ENCODE results near the gene TPD52L1. TPM values are rescaled to one million over a fixed set of nuclear protein-coding genes. Genes with fewer than 3 reads are reported as not detected.

TPD52L1 gene
- total and polyA plus RNA-seq, 2 of the 13 experiments (the other 11 are each of a cell fraction or from before 2014, with no cell fraction given): 0.49 to 0.53 TPM

- ATAC-seq: no peak
- H3K27ac ChIP-seq (ENCODE audit: extremely low read length, insufficient read depth, low read length): no peak overlapping the region
- no peaks in the 10 kb centered on the region for H3K27me3 ChIP-seq (ENCODE audit: control insufficient read depth in 1 of 2, insufficient read depth in 2 of 2, low read length in 2 of 2)
- no peak for DNase-seq (ENCODE audit: low spot score)
- H3K4me3 ChIP-seq (replicated peaks in 1 of 3; ENCODE audit: insufficient read depth in 1 of 3, low read depth in 2 of 3, low read length in 3 of 3): no peak overlapping the region
- no peaks in the 10 kb centered on the region for H4K20me1 ChIP-seq (ENCODE audit: insufficient read depth, low read length)
- ChIA-PET POLR2A (no interaction called here), CTCF (ENCODE audit: low intra/inter-chr PET ratio, low total read pairs) (no interaction called here)
- no peak for FAIRE-seq
- 23% methylated on average over 6 of the region's 6 CpGs for WGBS (ENCODE audit: low lambda C conversion rate)
- no peak overlapping the region for H3K4me2 ChIP-seq (ENCODE audit: low read depth, low read length)
- in situ Hi-C loops (cut with HindIII; ENCODE audit: extremely low pct_ligation_motif_present, low pct_unique_long_range_greater_than_20kb) (no loop called here), intact Hi-C loops (cut with micrococcal nuclease; ENCODE audit: unreplicated experiment) (loop anchor here (10.0 kb wide), 1 partner anchor 566 kb away; no protein-coding TSS in a partner anchor)
- no peaks in the 10 kb centered on the region for H3K36me3 ChIP-seq (replicated peaks in 1 of 2; ENCODE audit: control insufficient read depth in 1 of 2, insufficient read depth in 2 of 2, low read length in 2 of 2)
- H3K4me1 ChIP-seq (ENCODE audit: insufficient read depth, low read length): no peaks in the 10 kb centered on the region
- no peaks in the 10 kb centered on the region for H3K9me3 ChIP-seq (ENCODE audit: low read length)
- H2AFZ ChIP-seq (ENCODE audit: low read length): no peak overlapping the region
- H3K9ac ChIP-seq (ENCODE audit: insufficient read depth, low read depth, low read length): no peak overlapping the region
- BruUV-seq (replicated peaks): no TSS peak
- H3K79me2 ChIP-seq (ENCODE audit: insufficient read depth, low read length): no peaks in the 10 kb centered on the region
- no peak for TF ChIP-seq CEBPG (CRISPR knock-in tag; IDR thresholded peaks at IDR 0.05)
- TF ChIP-seq HIVEP1 (CRISPR knock-in tag; IDR thresholded peaks at IDR 0.05): no peak
- no peak for TF ChIP-seq ZNF644 (CRISPR knock-in tag; IDR thresholded peaks at IDR 0.05; ENCODE audit: low read depth)
- peak; percentile 64 for TF ChIP-seq USF2 (IDR thresholded peaks at IDR 0.05; ENCODE audit: low read depth, low read length)
- no peak for TF ChIP-seq USF2 (CRISPR knock-in tag; IDR thresholded peaks at IDR 0.05; ENCODE audit: borderline replicate concordance)
- TF ChIP-seq GATAD1 (CRISPR knock-in tag; IDR thresholded peaks at IDR 0.05): no peak
- no peak for TF ChIP-seq TBX2 (CRISPR knock-in tag; IDR thresholded peaks at IDR 0.05; ENCODE audit: borderline replicate concordance)
- TF ChIP-seq ZSCAN9 (CRISPR knock-in tag; IDR thresholded peaks at IDR 0.05; ENCODE audit: borderline replicate concordance): no peak
- TF ChIP-seq BRF2 (CRISPR knock-in tag; IDR thresholded peaks at IDR 0.05): no peak
- TF ChIP-seq ZBED4 (CRISPR knock-in tag; IDR thresholded peaks at IDR 0.05; ENCODE audit: borderline replicate concordance): no peak
- TF ChIP-seq TOE1 (CRISPR knock-in tag; IDR thresholded peaks at IDR 0.05): no peak
- TF ChIP-seq ZNF605 (CRISPR knock-in tag; IDR thresholded peaks at IDR 0.05): no peak
- TF ChIP-seq BHLHE40 (IDR thresholded peaks at IDR 0.05; ENCODE audit: low read length): 0 out of 2 replicates have a peak, but pooled peaks have one; percentile 15
- TF ChIP-seq ARID5B (CRISPR knock-in tag; IDR thresholded peaks at IDR 0.05): no peak
- no peak for TF ChIP-seq ZNF567 (CRISPR knock-in tag; IDR thresholded peaks at IDR 0.05; ENCODE audit: borderline replicate concordance)
Measured at GRCh38 chr6:125198398-125198937, 44.9 kb downstream of the TPD52L1 start.
